Caco-2 (cell line): ENCODE results near the gene UBE2E2. TPM values are rescaled to one million over a fixed set of nuclear protein-coding genes. Genes with fewer than 3 reads are reported as not detected.

Experiments used
- BruUV-seq: library from RNA; stranded (reverse); fragments of 400-500 nt; replicated peaks from 2 replicates; lab custom pipeline; 2021; lab: Mats Ljungman, UMichigan
- CTCF ChIA-PET: fragments of 300-600 bp; sonication (Branson Sonifier 250); formaldehyde crosslinking; loops from one replicate; lab custom pipeline; 2022; ENCODE audit warnings: antibody characterized with exemption; lab: Charles Lee
- POLR2A ChIA-PET: fragments of 300-600 bp; sonication (Branson Sonifier 250); formaldehyde crosslinking; loops from one replicate; lab custom pipeline; 2022; ENCODE audit warnings: antibody characterized with exemption; lab: Charles Lee
- DNase-seq, 2 experiments: peaks; one replicate each; pipeline versions ENCODE4 v3.0.0 to v3.0.0-alpha.2; 2020 to 2022
- H3K27me3 ChIP-seq: replicated peaks from 2 replicates; pipeline ENCODE4 v1.6.0; 2011; ENCODE audit warnings: low read length; ENCODE audit not compliant: control insufficient read depth, insufficient read depth
- H3K36me3 ChIP-seq: 2 replicates; pipeline ENCODE4 v1.5.1; 2011; ENCODE audit warnings: low read length; ENCODE audit not compliant: control insufficient read depth, insufficient read depth
- H3K4me1 ChIP-seq: fragments of 250-450 bp; sonication (Bioruptor Pico); 2 replicates; pipeline ENCODE4 v1.5.1; 2020; ENCODE audit warnings: mild to moderate bottlenecking
- H3K4me3 ChIP-seq: 2 replicates; pipeline ENCODE4 v1.5.1; 2011; ENCODE audit warnings: low read depth, mild to moderate bottlenecking, control low read depth, low read length
- H3K9me3 ChIP-seq: fragments of 250-450 bp; sonication (Bioruptor Pico); 2 replicates; pipeline ENCODE4 v1.5.1; 2020; ENCODE audit warnings: mild to moderate bottlenecking, moderate library complexity
- H3K27ac Mint-ChIP-seq: one replicate; pipeline ENCODE4 v1.8.0; 2022; ENCODE audit warnings: mixed read lengths; ENCODE audit not compliant: unreplicated experiment
- H3K27me3 Mint-ChIP-seq: one replicate; pipeline ENCODE4 v1.8.0; 2022; ENCODE audit warnings: mixed read lengths; ENCODE audit not compliant: insufficient read depth, unreplicated experiment
- H3K36me3 Mint-ChIP-seq: one replicate; pipeline ENCODE4 v1.8.0; 2022; ENCODE audit warnings: mild to moderate bottlenecking, mixed read lengths; ENCODE audit not compliant: insufficient read depth, unreplicated experiment
- H3K4me1 Mint-ChIP-seq: one replicate; pipeline ENCODE4 v1.8.0; 2022; ENCODE audit warnings: low read depth, mixed read lengths; ENCODE audit not compliant: unreplicated experiment
- H3K4me3 Mint-ChIP-seq: one replicate; pipeline ENCODE4 v1.8.0; 2022; ENCODE audit warnings: mild to moderate bottlenecking, moderate library complexity, mixed read lengths; ENCODE audit not compliant: unreplicated experiment
- H3K9me3 Mint-ChIP-seq: one replicate; pipeline ENCODE4 v1.8.0; 2022; ENCODE audit warnings: mixed read lengths; ENCODE audit not compliant: unreplicated experiment
- intact Hi-C: fragments of 100-400 bp; cut with micrococcal nuclease; formaldehyde crosslinking; loops from one replicate; pipeline ENCODE4 v1.10.0; 2022; ENCODE audit not compliant: unreplicated experiment
- total RNA-seq: library from RNA; stranded (reverse); gene quantifications from 2 replicates; pipeline ENCODE4 v1.2.3, GENCODE V29; 2022
- TF ChIP-seq, protein P1 (sequence below), 2 experiments: fragments of 200-600 bp in 1 of 2; IDR thresholded peaks; 1 replicate in 1 of 2; 2 replicates in 1 of 2; pipeline versions ENCODE4 v1.5.1 to v1.8.0; 2011 to 2022; ENCODE audit warnings: antibody characterized with exemption in 1 of 2, control low read depth in 1 of 2, inconsistent platforms in 1 of 2, low read depth in 1 of 2, low read length in 1 of 2, mild to moderate bottlenecking in 1 of 2, moderate library complexity in 1 of 2; ENCODE audit not compliant: insufficient read depth in 1 of 2, severe bottlenecking in 1 of 2, unreplicated experiment in 1 of 2

The UBE2E2 gene
- total RNA-seq, 1 experiment from 2014 or later = 83.8 TPM

DNA sequence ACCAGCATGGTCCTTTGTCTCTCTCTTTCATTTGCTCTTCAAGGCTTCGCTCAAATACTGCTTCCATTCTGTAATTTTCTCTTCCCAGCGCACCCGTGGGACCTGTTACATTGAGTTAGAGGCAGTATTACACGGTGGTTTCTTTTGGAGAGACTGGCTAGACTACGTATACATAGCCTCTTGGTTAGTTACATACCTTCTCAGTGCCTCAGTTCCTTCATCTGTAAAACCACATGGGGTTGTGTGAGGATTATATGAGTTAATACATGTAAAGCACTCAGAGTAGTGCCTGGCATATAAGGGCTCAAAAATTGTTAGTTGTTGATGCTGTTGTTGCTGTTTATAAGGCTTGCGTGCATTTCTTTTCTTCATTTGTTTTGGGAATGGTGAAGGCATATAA, 33.8 kb downstream of the UBE2E2 start:
- no peaks in the 10 kb centered on the region for H3K27me3 Mint-ChIP-seq
- DNase-seq = no peak
- TF ChIP-seq, protein P1, sequence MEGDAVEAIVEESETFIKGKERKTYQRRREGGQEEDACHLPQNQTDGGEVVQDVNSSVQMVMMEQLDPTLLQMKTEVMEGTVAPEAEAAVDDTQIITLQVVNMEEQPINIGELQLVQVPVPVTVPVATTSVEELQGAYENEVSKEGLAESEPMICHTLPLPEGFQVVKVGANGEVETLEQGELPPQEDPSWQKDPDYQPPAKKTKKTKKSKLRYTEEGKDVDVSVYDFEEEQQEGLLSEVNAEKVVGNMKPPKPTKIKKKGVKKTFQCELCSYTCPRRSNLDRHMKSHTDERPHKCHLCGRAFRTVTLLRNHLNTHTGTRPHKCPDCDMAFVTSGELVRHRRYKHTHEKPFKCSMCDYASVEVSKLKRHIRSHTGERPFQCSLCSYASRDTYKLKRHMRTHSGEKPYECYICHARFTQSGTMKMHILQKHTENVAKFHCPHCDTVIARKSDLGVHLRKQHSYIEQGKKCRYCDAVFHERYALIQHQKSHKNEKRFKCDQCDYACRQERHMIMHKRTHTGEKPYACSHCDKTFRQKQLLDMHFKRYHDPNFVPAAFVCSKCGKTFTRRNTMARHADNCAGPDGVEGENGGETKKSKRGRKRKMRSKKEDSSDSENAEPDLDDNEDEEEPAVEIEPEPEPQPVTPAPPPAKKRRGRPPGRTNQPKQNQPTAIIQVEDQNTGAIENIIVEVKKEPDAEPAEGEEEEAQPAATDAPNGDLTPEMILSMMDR (IDR thresholded peaks at IDR 0.05; ENCODE audit: insufficient read depth in 1 of 2, low read depth in 1 of 2, low read length in 1 of 2, severe bottlenecking in 1 of 2, unreplicated experiment in 1 of 2) = no peak
- Histone ChIP-seq H3K27me3 (no peaks in the 10 kb centered on the region), H3K4me3 (no peak overlapping the region), H3K4me1 (no peaks in the 10 kb centered on the region), H3K36me3 (no peaks in the 10 kb centered on the region), H3K9me3 (no peaks in the 10 kb centered on the region)
- H3K4me3 Mint-ChIP-seq = no peak overlapping the region
- BruUV-seq = no TSS peak
- CTCF ChIA-PET = no interaction called here
- H3K27ac Mint-ChIP-seq = no peak overlapping the region
- intact Hi-C loops = no loop called here
- POLR2A ChIA-PET = no interaction called here
- H3K4me1 Mint-ChIP-seq = peaks cover 16% of the 10 kb centered on the region
- H3K36me3 Mint-ChIP-seq = no peaks in the 10 kb centered on the region
- no peaks in the 10 kb centered on the region for H3K9me3 Mint-ChIP-seq

- DNase-seq = no peak
- Mint-ChIP-seq H3K36me3 (no peaks in the 10 kb centered on the region), H3K4me1 (peaks cover 16% of the 10 kb centered on the region), H3K27me3 (no peaks in the 10 kb centered on the region), H3K27ac (no peak overlapping the region), H3K4me3 (no peak overlapping the region), H3K9me3 (no peaks in the 10 kb centered on the region)
- TF ChIP-seq, protein P1 (IDR thresholded peaks at IDR 0.05; ENCODE audit: insufficient read depth in 1 of 2, low read depth in 1 of 2, low read length in 1 of 2, severe bottlenecking in 1 of 2, unreplicated experiment in 1 of 2) = no peak
- ChIA-PET CTCF (no interaction called here), POLR2A (no interaction called here)
- intact Hi-C loops = no loop called here
- Histone ChIP-seq H3K4me1 (no peaks in the 10 kb centered on the region), H3K36me3 (no peaks in the 10 kb centered on the region), H3K4me3 (no peak overlapping the region), H3K9me3 (no peaks in the 10 kb centered on the region), H3K27me3 (no peaks in the 10 kb centered on the region)
- BruUV-seq = no TSS peak
Observed at GRCh38 chr3:23238156-23238555, 35.0 kb downstream of the UBE2E2 start.

- TF ChIP-seq, protein P1 (IDR thresholded peaks at IDR 0.05; ENCODE audit: insufficient read depth in 1 of 2, low read depth in 1 of 2, low read length in 1 of 2, severe bottlenecking in 1 of 2, unreplicated experiment in 1 of 2) = no peak
- no peak overlapping the region for H3K27ac Mint-ChIP-seq
- no peaks in the 10 kb centered on the region for H3K36me3 Mint-ChIP-seq
- BruUV-seq = no TSS peak
- H3K9me3 Mint-ChIP-seq = no peaks in the 10 kb centered on the region
- CTCF ChIA-PET = no interaction called here
- H3K27me3 ChIP-seq = no peaks in the 10 kb centered on the region
- POLR2A ChIA-PET = no interaction called here
- no peak for DNase-seq
- intact Hi-C loops = no loop called here
- no peaks in the 10 kb centered on the region for H3K36me3 ChIP-seq
- no peak overlapping the region for H3K4me3 Mint-ChIP-seq
- peaks cover 16% of the 10 kb centered on the region for H3K4me1 Mint-ChIP-seq
- H3K9me3 ChIP-seq = no peaks in the 10 kb centered on the region
- H3K4me1 ChIP-seq = no peaks in the 10 kb centered on the region
- no peaks in the 10 kb centered on the region for H3K27me3 Mint-ChIP-seq
- no peak overlapping the region for H3K4me3 ChIP-seq
Observed at GRCh38 chr3:23238578-23238977, 35.5 kb downstream of the UBE2E2 start.
